OCI-LY3 (cell line): ENCODE data around the gene ZNF878.

ENCODE experiments used
- EZH2phosphoT487 ChIP-seq: fragments of 200-600 bp; shearing (Covaris generic); IDR thresholded peaks from 2 replicates; pipeline ENCODE4 v1.6.1; 2018; ENCODE audit warnings: antibody characterized with exemption, mixed run types, low read depth
- TF ChIP-seq, protein P1 (sequence below): fragments of 200-600, 300-600 bp; sonication (generic); IDR thresholded peaks from 2 replicates; pipeline ENCODE4 v1.5.1; 2014; ENCODE audit warnings: antibody characterized with exemption, low read length, low read depth

DNA sequence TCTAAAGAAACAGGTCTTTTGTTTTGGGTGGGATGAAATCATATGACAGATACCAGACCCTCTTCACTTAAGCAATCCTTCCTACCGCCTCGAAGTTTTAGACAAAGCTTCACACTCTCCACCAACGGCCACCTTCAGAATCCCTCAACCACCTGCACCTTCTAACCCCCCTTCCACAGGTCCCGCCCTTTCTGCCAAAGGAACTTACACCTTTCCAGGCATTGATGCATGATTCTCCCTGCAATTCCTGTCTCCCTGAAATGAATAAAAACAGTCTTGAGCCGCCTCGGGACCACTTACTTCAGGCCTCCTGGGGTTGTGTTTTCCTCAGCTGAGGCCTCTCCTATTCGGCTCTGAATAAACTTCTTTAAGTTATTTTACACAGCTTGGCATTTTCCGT is 18.1 kb downstream of the ZNF878 start:
- TF ChIP-seq, protein P1, sequence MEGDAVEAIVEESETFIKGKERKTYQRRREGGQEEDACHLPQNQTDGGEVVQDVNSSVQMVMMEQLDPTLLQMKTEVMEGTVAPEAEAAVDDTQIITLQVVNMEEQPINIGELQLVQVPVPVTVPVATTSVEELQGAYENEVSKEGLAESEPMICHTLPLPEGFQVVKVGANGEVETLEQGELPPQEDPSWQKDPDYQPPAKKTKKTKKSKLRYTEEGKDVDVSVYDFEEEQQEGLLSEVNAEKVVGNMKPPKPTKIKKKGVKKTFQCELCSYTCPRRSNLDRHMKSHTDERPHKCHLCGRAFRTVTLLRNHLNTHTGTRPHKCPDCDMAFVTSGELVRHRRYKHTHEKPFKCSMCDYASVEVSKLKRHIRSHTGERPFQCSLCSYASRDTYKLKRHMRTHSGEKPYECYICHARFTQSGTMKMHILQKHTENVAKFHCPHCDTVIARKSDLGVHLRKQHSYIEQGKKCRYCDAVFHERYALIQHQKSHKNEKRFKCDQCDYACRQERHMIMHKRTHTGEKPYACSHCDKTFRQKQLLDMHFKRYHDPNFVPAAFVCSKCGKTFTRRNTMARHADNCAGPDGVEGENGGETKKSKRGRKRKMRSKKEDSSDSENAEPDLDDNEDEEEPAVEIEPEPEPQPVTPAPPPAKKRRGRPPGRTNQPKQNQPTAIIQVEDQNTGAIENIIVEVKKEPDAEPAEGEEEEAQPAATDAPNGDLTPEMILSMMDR: no peak
- no peak for TF ChIP-seq EZH2phosphoT487
